T1000 (cell line): ENCODE measurements around the gene SPECC1.
"Not testable (repeated sequence)": the region's sequence is repeated elsewhere in the genome, so short reads cannot be mapped to it uniquely, and the experiment has no call there.

ENCODE experiments used
- DNase-seq: peaks from one replicate; lab custom pipeline; 2025; ENCODE audit warnings: mixed read lengths; lab: John Stamatoyannopoulos, UW

SPECC1 gene

DNA sequence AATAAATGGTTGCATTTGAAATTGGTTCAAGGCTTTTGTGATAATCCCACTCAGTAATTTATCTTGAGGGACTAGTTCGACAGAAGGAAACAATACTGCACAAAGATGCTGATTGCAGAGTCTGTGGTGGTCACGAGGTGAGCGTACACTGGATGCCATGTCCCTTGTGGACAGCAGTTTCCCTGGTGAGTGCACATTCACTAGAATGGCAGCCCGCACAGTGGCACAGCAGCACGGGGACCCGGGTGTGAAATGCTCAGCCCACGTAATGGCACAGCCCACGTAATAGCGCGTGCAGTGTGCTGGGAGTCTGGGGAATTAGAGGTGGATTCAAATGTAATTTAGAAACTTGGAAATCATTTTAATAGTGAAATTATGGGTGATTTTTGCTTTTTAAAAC lies 304.1 kb downstream of the SPECC1 start:
- DNase-seq: no peak

DNA sequence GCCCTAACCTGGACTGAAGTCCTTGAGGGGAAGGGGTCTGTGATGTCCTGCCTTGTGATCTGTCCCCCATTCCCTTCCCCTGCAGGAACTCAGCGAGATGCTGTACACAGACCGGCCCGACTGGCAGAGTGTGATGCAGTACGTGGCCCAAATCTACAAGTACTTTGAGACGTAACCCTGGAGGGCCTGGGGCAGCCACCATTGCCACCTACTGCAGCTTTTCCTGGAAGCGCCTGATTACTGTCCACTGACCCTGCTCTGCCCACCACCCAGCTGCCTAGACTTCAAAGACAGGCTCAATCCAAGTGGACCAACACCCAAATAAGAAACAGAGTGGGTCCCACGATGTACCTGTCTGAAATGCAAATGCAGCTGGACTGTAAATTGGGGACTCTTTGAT lies 304.7 kb downstream of the SPECC1 start:
- no peak for DNase-seq

DNA sequence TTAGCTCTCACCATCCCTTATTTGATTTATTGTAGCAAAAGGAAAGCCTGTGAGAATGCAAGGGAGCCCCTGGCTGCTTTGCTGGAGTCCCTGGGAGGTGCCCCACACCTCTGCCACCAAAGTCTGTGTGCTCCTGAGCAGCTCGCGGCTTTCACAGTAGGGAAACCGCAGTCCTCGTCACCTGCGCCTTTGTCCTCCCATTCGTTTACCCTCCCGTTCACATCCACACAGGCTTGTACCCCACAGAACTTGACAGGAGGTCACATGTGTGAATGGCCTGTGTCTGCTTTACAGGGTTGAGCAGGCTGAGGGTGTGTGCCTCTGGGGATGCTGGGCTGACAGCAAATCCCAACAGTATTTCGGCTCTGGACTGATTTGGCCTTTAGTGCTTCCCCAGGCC lies 305.7 kb downstream of the SPECC1 start:
- no peak for DNase-seq

DNA sequence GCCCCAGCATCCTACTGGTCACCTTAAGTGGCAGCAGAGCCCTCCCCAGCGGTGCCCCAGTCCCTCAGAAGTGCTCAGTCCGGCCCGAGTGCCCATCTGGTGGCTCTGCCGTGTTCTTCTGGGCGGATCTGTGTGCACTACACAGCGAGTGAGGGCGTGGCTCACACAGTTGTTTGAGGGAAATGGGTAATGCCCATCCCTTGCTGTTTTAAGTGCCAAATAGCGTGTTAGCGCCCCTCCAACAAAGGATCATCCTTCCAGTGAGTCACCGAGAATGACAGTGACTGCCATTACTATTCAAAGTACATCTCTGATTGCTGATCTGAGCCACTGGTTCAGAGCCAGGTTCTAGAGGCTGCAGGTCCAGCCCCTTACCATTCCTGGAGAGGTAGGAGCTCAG lies 306.2 kb downstream of the SPECC1 start:
- DNase-seq: no peak

- DNase-seq: no peak
Measured at GRCh38 chr17:20315821-20316220, 306.7 kb downstream of the SPECC1 start.

DNA sequence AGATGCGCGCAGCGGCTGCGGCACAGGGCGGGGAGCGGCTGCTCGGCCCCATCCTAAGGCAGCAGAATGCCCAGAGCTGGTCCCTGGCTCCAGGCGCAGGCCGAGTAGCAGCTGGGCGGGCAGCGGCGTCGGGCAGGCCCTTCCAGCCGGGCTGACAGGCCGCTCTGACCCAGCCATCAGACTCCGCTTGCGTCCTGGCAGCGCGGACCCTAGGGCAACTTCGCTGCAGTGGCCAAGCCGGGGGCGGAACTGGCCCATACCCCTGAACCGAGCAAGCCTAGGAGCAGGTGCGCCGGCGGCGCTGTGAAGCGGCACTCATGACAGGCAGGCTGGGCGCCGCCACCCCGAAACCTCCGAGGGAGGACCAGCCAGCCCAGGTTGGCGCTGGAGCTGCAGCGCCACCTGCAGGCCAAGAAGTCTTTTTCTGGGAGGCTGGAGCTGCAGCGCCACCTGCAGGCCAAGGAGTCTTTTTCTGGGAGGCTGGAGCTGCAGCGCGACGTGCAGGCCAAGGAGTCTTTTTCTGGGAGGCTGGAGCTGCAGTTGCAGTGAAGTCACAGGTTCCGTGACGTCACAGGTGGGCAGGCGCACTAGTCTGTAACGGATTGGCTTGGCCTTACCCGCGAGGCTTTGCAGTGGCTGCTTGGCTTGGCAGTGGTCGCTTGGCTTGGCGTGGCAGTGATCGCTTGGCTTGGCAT lies 311.5 kb downstream of the SPECC1 start:
- DNase-seq: not testable (repeated sequence)

DNA sequence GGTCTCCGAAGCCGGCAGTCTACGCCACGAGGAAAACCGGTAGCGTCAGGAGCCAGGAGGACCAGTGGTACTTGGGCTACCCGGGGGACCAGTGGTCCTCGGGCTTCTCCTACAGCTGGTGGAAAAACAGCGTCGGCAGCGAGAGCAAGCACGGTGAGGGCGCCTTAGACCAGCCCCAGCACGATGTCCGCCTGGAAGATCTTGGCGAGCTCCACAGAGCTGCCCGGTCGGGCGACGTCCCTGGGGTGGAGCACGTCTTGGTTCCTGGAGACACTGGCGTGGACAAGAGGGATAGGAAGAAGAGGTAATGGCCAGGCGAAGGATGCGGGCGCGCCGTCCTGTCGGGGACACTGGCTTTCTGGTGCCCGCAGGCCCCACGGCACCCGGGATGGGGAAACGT lies 312.2 kb downstream of the SPECC1 start:
- not testable (repeated sequence) for DNase-seq

DNA sequence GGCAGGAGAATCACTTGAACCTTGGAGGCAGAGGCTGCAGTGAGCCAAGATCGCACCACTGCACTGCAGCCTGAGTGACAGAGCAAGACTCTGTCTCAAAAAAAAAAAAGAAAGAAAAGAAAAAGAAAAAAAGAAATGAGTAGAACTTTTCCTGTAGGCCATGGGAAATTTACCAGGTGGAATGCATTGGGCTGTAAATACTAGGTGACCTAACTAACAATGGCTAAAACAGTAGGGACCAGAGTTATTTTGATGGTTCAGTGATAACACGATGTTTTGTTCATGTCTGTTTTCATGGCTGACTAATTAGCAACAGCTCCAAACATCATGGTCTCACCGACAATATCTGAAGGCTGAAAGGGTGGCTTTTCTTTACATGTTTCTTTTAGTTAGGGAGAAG lies 318.6 kb downstream of the SPECC1 start:
- DNase-seq: not testable (repeated sequence)

- DNase-seq: not testable (repeated sequence)
Measured at GRCh38 chr17:20351405-20351804, 342.2 kb downstream of the SPECC1 start.

- DNase-seq: not testable (repeated sequence)
Measured at GRCh38 chr17:20352567-20352966, 343.4 kb downstream of the SPECC1 start.

DNA sequence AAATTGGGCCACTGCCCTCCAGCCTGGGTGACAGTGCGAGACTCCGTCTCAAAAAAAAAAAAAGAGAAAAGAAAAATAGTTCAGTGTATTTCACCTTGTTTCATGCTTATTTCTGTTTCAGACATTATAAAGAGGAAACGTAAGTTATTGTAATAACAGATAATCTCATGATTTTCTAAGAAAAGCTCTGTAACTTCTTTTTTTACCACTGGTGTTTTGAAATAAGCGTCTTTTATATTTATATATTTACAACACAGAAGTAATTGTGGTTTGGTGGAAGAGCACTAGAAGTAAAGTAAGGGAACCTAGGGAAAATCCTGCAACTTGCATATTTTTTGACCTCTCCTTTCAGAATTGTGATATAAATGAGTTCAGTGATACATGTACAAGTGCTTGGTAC lies 354.7 kb downstream of the SPECC1 start:
- not testable (repeated sequence) for DNase-seq
